ENCODE measurements around the gene AJAP1.

DNA sequence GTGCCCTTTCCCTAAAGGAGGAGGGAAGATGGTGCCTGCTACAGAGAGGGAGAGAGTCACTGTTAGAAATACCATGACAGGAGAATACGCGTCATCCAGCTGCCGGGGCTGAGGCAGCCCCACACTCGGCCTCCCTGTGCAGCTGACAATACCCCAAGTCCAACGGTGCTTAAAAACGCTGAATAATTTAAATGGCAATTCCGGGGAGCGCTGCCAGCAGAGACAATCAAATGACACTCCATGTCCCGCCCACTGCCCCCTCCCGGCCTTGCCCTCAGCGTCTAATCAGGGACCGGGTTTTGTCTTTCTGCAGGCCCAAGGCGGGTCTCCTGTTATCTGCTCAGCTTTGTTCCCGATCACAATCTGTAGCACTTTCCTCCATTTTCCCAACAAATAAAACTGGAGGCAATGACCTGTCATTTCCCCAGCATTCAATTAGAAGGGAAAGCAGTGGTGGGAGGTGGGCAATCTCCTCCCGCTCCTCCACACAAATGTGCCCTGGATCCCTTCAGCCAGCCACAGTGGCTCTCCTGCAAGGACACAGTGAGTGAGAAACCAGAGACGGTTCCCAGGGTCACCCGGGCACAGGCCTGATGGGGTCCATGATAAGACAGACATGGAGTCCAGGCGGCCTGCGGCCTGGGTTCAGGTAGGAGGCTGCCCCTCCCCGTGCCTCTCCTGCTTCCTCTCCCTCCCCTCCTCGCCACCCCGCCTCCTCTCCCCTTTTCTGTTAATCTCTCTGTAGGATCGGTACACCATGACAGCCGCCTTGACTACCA, 42.7 kb upstream of the AJAP1 start:
- TF ChIP-seq, protein P1, sequence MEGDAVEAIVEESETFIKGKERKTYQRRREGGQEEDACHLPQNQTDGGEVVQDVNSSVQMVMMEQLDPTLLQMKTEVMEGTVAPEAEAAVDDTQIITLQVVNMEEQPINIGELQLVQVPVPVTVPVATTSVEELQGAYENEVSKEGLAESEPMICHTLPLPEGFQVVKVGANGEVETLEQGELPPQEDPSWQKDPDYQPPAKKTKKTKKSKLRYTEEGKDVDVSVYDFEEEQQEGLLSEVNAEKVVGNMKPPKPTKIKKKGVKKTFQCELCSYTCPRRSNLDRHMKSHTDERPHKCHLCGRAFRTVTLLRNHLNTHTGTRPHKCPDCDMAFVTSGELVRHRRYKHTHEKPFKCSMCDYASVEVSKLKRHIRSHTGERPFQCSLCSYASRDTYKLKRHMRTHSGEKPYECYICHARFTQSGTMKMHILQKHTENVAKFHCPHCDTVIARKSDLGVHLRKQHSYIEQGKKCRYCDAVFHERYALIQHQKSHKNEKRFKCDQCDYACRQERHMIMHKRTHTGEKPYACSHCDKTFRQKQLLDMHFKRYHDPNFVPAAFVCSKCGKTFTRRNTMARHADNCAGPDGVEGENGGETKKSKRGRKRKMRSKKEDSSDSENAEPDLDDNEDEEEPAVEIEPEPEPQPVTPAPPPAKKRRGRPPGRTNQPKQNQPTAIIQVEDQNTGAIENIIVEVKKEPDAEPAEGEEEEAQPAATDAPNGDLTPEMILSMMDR (conservative IDR thresholded peaks at IDR 0.05 in 1 of 2, IDR thresholded peaks at IDR 0.05 in 1 of 2; ENCODE audit: low read depth in 1 of 2, low read length in 2 of 2), result no peak
- no peak for TF ChIP-seq EZH2 (IDR thresholded peaks at IDR 0.05; ENCODE audit: low read length, missing control alignments)

Data from fibroblast of lung (primary cell).